ENCODE measurements around the gene RPLP2. TPM values are rescaled to one million over a fixed set of nuclear protein-coding genes. Genes with fewer than 3 reads are reported as not detected.

RPLP2 gene
- total RNA-seq, 1 donor from 2014 or later = 418 TPM

DNA sequence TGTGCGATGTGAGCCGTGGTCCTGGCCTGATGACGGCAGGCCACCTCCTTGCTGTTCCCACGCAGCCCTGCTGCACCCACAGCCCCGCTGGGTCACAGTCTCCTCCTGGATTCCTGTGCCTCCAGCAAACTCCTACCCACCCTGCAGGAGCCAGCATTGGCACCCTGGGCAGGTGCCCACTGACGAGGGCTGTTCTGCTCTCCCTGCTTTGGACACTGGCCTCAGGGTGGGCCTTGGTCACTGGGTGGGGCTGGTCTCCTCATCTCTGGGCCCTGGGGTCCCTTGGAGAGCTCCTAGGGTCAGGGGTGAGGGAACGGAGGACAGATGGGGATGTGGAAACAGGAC lies 45.5 kb downstream of the RPLP2 start:
- peak overlapping the region; percentile 69 for H3K4me2 ChIP-seq
- H3K36me3 ChIP-seq = no peaks in the 10 kb centered on the region
- peaks cover 4% of the 10 kb centered on the region for H3K27me3 Mint-ChIP-seq (ENCODE audit: insufficient read depth, low read depth)
- peaks cover 17% of the 10 kb centered on the region for H3K4me1 Mint-ChIP-seq
- no peak overlapping the region for H3K9ac ChIP-seq
- DNase-seq (ENCODE audit: low spot score) = no peak
- no peak overlapping the region for H3K4me3 ChIP-seq
- H3K9me3 Mint-ChIP-seq = no peaks in the 10 kb centered on the region
- H3F3A ChIP-seq (ENCODE audit: low read depth) = peaks cover 24% of the 10 kb centered on the region
- TF ChIP-seq EZH2phosphoT487 (IDR thresholded peaks at IDR 0.05) (no peak), EZH2 (IDR thresholded peaks at IDR 0.05) (no peak)
- TF ChIP-seq, protein P1, sequence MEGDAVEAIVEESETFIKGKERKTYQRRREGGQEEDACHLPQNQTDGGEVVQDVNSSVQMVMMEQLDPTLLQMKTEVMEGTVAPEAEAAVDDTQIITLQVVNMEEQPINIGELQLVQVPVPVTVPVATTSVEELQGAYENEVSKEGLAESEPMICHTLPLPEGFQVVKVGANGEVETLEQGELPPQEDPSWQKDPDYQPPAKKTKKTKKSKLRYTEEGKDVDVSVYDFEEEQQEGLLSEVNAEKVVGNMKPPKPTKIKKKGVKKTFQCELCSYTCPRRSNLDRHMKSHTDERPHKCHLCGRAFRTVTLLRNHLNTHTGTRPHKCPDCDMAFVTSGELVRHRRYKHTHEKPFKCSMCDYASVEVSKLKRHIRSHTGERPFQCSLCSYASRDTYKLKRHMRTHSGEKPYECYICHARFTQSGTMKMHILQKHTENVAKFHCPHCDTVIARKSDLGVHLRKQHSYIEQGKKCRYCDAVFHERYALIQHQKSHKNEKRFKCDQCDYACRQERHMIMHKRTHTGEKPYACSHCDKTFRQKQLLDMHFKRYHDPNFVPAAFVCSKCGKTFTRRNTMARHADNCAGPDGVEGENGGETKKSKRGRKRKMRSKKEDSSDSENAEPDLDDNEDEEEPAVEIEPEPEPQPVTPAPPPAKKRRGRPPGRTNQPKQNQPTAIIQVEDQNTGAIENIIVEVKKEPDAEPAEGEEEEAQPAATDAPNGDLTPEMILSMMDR (IDR thresholded peaks at IDR 0.05) = no peak
- H2AFZ ChIP-seq (replicated peaks) = no peak overlapping the region
- peaks cover 68% of the 10 kb centered on the region for H4K20me1 ChIP-seq (ENCODE audit: low read depth)
- no peak overlapping the region for H3K27ac Mint-ChIP-seq
- H3K27me3 ChIP-seq = peaks cover 10% of the 10 kb centered on the region
- H3K9me3 ChIP-seq (ENCODE audit: low read depth) = no peaks in the 10 kb centered on the region
- no peaks in the 10 kb centered on the region for H3K36me3 Mint-ChIP-seq
- H3K4me1 ChIP-seq = peaks cover 40% of the 10 kb centered on the region
- H3K4me3 Mint-ChIP-seq = peak overlapping the region; percentile 60
- no peak overlapping the region for H3K27ac ChIP-seq
- peaks cover 9% of the 10 kb centered on the region for H3K79me2 ChIP-seq (ENCODE audit: low read depth)

DNA sequence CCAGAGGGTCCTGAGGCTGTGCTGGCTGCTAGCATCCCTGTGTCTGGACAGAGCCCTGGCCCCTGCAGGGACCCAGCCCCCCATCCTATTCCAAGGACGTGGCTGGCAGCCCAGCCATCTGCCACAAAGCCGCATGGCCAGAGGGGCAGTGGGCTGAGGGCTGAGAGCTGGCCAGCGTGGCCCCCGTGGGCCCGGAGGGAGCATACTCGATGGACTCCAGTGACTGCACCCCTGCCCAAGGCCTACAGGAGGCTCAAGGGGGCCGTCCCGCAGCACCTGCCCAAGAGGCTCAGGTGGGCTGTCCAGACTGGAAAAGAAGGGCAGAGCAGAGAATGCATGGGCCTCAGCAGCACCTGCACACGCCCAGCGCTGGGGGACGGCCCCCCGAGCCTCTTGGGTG lies 46.0 kb downstream of the RPLP2 start:
- Histone ChIP-seq H3K27me3 (peaks cover 5% of the 10 kb centered on the region), H2AFZ (replicated peaks) (no peak overlapping the region), H3K79me2 (ENCODE audit: low read depth) (peaks cover 9% of the 10 kb centered on the region), H3K36me3 (no peaks in the 10 kb centered on the region), H3F3A (ENCODE audit: low read depth) (peaks cover 19% of the 10 kb centered on the region), H3K4me1 (peaks cover 36% of the 10 kb centered on the region), H3K9me3 (ENCODE audit: low read depth) (no peaks in the 10 kb centered on the region), H3K4me2 (no peak overlapping the region), H3K27ac (no peak overlapping the region), H4K20me1 (ENCODE audit: low read depth) (peaks cover 63% of the 10 kb centered on the region), H3K9ac (no peak overlapping the region), H3K4me3 (no peak overlapping the region)
- Mint-ChIP-seq H3K27ac (no peak overlapping the region), H3K36me3 (no peaks in the 10 kb centered on the region), H3K4me1 (peaks cover 17% of the 10 kb centered on the region), H3K27me3 (ENCODE audit: insufficient read depth, low read depth) (peaks cover 4% of the 10 kb centered on the region), H3K9me3 (no peaks in the 10 kb centered on the region), H3K4me3 (no peak overlapping the region)
- DNase-seq (ENCODE audit: low spot score) = no peak
- no peak for TF ChIP-seq EZH2phosphoT487 (IDR thresholded peaks at IDR 0.05)
- TF ChIP-seq EZH2 (IDR thresholded peaks at IDR 0.05) = no peak
- TF ChIP-seq, protein P1 (IDR thresholded peaks at IDR 0.05) = no peak

DNA sequence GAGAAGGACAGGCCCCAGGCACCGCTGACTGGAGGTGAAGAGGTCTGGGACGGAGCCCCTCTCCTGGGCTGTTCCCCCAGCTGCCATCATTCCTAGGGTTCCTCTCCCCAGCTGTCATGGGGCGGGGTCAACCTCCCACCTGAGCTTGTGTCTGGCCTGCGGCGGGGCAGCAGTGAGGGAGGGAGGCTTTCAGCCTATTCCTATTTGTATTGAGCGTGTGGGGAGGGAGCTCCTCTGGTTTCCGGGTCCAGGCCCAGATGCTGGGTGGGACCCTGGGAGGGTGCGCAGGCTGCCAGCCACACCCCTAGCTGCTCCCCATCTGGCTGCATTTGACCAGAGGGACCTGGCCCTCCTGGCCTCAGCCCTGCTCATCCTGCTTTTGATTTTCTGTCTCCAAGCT lies 46.6 kb downstream of the RPLP2 start:
- H3K4me1 ChIP-seq = peaks cover 30% of the 10 kb centered on the region
- Mint-ChIP-seq H3K4me3 (no peak overlapping the region), H3K27ac (no peak overlapping the region), H3K27me3 (ENCODE audit: insufficient read depth, low read depth) (peaks cover 4% of the 10 kb centered on the region), H3K36me3 (no peaks in the 10 kb centered on the region), H3K4me1 (peaks cover 13% of the 10 kb centered on the region), H3K9me3 (no peaks in the 10 kb centered on the region)
- H3K36me3 ChIP-seq = no peaks in the 10 kb centered on the region
- no peaks in the 10 kb centered on the region for H3K9me3 ChIP-seq (ENCODE audit: low read depth)
- no peak overlapping the region for H3K4me2 ChIP-seq
- H3K79me2 ChIP-seq (ENCODE audit: low read depth) = peaks cover 9% of the 10 kb centered on the region
- no peak for TF ChIP-seq EZH2 (IDR thresholded peaks at IDR 0.05)
- TF ChIP-seq EZH2phosphoT487 (IDR thresholded peaks at IDR 0.05) = no peak
- TF ChIP-seq, protein P1 (IDR thresholded peaks at IDR 0.05) = no peak
- no peaks in the 10 kb centered on the region for H3K27me3 ChIP-seq
- H3K4me3 ChIP-seq = no peak overlapping the region
- H2AFZ ChIP-seq (replicated peaks) = no peak overlapping the region
- no peak overlapping the region for H3K9ac ChIP-seq
- DNase-seq (ENCODE audit: low spot score) = no peak
- H4K20me1 ChIP-seq (ENCODE audit: low read depth) = peaks cover 62% of the 10 kb centered on the region
- no peak overlapping the region for H3K27ac ChIP-seq
- H3F3A ChIP-seq (ENCODE audit: low read depth) = peaks cover 13% of the 10 kb centered on the region

All from neural progenitor cell (in vitro differentiated cells).